SK-N-MC (cell line): ENCODE measurements around the gene EXOG.

Experiments
- EZH2 ChIP-seq: fragments of 200-600 bp; sonication (generic); IDR thresholded peaks from one replicate; pipeline ENCODE4 v1.6.1; 2017; ENCODE audit warnings: antibody characterized with exemption
- FOXP2 ChIP-seq: optimal IDR thresholded peaks from 2 replicates; pipeline ENCODE3; 2011; ENCODE audit warnings: mild to moderate bottlenecking, moderate library complexity; ENCODE audit not compliant: insufficient read depth; ENCODE audit errors: extremely low read length, control extremely low read depth
- POLR2AphosphoS5 ChIP-seq: IDR thresholded peaks from 2 replicates; pipeline ENCODE4 v1.6.1; 2012; ENCODE audit warnings: mild to moderate bottlenecking, low read depth, low read length, borderline replicate concordance

DNA sequence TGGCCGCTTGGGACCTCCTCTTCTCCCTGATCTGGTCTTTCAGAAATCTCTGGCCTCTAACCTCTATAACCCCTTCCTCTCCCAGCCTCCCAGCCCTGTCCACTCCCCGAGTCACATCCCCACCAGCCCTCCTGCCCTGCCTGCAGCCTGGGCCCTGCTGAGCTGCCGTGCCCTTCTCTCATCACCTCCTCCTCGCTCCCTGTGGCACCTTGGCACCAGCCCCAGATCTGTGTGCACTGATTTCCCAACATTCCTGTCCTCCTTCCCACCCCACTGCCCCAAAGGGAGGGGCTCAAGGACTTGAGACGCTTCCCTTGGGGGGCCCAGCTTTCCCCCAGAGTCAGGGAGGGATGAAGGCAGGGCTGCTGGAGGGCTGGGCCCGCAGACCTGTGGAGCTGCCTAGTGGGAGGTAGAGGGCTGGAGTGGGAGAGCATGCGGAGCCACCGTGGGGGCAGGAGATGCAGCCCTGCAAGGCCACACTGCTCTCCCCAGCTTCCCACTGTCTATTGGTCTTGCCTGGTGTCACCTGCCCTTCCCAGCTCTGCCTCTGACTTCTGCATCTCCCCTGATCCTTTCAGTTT lies 42.7 kb downstream of the EXOG start:
- TF ChIP-seq POLR2AphosphoS5, result no peak
- TF ChIP-seq EZH2, result no peak
- no peak for TF ChIP-seq FOXP2
